Measurements from ENCODE around the gene KRTAP4-2.
"Not testable (repeated sequence)": the region's sequence is repeated elsewhere in the genome, so short reads cannot be mapped to it uniquely, and the experiment has no call there.

KRTAP4-2 gene

DNA sequence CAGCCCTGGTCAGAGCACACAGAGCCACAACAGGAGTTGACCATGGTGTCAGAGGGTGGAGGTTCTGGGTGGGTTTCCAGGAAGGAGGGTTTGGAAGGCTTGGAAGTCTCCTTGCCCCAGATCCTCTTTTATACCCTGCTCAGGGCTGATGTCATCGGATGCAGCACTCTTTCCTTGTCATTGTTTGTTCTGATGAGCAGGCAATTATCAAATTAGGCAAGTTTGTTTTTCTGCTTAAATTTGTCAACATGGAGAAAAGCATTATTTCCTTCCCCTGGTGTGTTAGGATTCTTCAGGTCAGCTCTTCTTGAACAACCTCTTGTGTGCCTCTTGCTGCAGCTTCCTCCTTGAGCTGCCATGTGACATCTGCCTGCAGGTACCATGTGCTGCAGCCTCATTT, 17.4 kb downstream of the KRTAP4-2 start, which contains the start of gene KRTAP4-4:
Gene KRTAP4-4, minus strand, starts transcription at position 101 of the 400 bp plus-strand sequence. Its CDS starts 57 bp downstream, at position 44.
- DNase-seq = no peak

GRCh38 chr17:41160190-41160589, 17.8 kb downstream of the KRTAP4-2 start:
- DNase-seq = not testable (repeated sequence)

DNA sequence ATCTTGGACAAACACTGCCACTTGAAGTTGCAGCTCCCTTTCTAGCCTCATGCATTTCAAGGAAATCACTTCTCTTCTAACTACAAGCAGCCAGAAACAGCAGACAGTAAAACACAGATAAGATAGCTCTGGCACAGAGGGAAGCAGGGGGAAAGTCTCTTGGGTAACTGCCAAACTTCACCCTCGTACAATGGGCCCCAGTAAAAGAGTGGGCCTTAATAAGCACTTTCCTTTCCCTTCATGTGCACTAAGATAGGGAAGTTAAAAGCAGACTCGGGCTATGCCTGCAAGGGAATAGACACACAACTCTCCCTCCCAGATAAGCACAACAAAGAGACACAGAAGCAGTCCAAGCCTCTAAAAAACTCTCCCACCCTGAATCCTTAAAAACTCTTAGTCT, 24.2 kb downstream of the KRTAP4-2 start:
- no peak for DNase-seq

DNA sequence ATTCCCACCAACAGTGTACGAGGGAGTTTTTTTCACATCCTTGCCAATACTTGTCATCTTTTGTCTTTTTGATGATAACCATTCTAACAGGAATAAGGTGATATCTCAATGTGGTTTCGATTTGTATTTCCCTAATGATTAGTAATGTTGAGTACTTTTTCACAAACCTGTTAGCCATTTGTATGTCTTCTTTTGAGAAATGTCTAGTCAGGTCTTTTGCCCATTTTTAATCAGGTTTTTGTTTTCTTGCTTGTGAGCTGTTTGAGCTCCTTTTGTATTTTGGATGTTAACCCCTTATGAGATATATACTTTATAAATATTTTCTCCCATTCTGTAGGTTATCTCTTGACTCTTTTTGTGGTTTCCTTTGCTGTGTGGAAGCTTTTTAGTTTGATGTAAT, 26.5 kb downstream of the KRTAP4-2 start:
- DNase-seq = no peak

- DNase-seq = no peak
Observed at GRCh38 chr17:41150026-41150425, 28.0 kb downstream of the KRTAP4-2 start.

DNA sequence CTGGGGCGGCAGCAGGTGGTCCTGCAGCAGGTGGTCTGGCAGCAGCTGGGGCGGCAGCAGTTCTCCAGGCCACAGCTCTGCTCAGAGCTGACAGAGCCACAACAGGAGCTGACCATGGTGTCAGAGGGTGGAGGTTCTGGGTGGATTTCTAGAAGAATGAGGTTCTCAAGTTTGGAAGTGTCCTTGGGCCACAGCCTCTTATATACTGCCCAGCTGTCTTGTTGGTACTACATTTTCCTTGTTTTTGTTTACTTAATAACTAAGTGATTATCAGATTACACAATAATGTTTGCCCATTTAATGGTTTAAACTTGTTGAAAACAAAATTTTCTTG, 28.4 kb downstream of the KRTAP4-2 start, which contains the start of gene KRTAP4-5:
Gene KRTAP4-5, minus strand, starts transcription at position 174 of the 334 bp plus-strand sequence. Its CDS starts 58 bp downstream, at position 116.
- no peak for DNase-seq

GRCh38 chr17:41148971-41149651, 28.9 kb downstream of the KRTAP4-2 start:
- not testable (repeated sequence) for DNase-seq

DNA sequence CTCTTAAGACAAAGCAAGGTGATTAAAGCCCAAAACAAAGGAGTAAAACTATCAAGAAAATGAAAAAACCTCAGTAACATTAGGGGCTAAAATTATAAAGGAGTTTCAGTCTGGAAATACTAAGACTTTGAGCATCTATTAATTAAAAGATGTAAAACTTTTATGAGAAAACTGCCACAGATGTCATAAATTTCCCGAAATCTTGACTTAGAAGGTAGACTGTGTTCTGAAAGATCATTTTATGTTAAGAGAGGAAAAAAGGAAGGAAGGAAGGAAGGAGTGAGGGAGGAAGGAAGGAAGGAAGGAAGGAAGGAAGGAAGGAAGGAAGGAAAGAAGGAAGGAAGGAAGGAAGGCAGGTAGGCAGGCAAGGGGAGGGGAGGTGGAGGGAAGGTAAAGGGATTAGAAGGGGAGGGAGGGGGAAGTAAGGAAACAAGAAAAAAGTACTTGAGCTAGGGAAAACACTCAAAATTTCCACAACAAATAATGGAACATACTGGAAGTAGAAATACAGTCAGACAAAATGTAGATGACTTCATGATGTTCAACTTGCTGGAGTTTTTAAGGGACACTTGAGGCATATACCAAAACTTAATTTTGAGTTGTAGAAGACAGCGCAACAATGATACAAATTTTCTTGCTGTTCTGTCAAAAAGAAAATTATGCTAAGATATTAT, 30.4 kb downstream of the KRTAP4-2 start:
- no peak for DNase-seq

- no peak for DNase-seq
Observed at GRCh38 chr17:41145261-41145660, 32.8 kb downstream of the KRTAP4-2 start.

DNA sequence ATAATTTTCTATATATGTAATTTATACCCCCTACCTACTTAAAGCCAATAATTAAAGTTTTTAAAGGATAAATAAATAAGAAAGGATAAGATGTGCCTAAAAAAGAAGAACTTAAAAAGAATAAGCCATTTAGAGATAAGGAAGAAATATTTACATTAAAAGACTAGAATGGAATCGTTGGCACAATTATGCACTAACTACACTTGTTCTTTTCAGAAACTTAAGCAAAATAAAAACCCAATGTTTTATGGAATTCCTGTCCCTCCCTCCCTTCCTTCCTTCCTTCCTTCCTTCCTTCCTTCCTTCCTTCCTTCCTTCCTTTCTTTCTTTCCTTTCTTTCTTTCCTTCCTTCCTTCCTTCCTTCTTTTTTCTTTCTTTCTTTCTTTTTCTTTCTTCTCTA, 33.2 kb downstream of the KRTAP4-2 start:
- DNase-seq = no peak

DNA sequence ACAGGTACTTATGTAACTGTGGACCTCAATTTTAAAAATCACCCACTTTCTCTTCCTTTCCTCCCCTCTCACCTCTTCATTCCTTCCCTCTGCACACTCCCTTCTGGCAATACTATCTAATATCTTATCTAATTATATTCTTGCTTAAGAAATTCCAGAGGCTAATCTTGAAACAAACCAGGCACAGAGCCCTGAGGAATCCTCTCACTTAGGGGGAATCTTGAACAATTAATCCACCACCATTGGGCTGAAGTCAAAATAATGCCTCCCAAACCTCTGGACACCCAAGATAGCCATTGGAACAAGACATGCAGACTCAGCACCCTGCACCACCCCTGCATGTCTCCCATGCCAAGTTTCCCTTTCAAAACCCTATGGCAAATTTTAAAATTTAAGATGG, 36.7 kb downstream of the KRTAP4-2 start:
- no peak for DNase-seq

DNA sequence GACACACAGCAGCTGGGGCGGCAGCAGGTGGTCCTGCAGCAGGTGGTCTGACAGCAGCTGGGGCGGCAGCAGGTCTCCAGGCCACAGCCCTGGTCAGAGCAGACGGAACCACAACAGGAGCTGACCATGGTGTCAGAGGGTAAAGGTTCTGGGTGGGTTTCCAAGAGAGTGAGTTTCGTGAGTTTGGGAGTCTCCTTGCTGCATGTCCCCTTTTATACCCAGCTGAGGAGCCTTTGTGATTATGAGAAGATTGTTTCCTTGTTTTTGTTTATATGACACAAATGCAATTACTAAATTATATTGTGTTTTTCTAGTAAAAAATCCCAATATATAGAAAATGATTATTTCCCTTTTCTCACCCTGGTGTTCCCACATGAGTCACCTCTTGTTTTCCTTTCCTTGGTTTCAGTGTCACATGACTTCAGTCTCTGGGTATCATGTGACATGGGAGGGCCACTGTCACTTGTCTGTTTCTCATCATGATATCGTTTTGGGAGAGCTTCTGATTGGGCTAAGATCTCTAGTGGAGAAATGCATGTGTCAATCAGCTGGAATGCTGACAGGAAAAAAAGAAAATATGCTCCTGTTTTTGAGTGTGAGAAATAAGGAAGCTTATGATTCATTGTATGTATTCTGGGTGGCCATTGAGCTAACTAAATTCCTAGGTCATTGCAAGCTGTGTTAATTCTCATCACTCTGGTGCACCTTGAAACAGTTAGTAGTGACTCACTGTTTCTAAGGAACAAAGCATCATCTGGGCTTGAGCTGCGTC, 37.5 kb downstream of the KRTAP4-2 start, which contains the start of gene KRTAP4-6:
Gene KRTAP4-6, minus strand, starts transcription at position 185 of the 772 bp plus-strand sequence. Its CDS starts 57 bp downstream, at position 128.
- no peak for DNase-seq

GRCh38 chr17:41139865-41140264, 38.2 kb downstream of the KRTAP4-2 start:
- DNase-seq = not testable (repeated sequence)

GRCh38 chr17:41133880-41134735, 43.9 kb downstream of the KRTAP4-2 start:
- no peak for DNase-seq

- DNase-seq = no peak
Observed at GRCh38 chr17:41131979-41132378, 46.0 kb downstream of the KRTAP4-2 start.
